ENCODE results near the gene NPNT. TPM values are rescaled to one million over a fixed set of nuclear protein-coding genes. Genes with fewer than 3 reads are reported as not detected.
"Not testable (repeated sequence)": the region's sequence is repeated elsewhere in the genome, so short reads cannot be mapped to it uniquely, and the experiment has no call there.

Gene NPNT
- total RNA-seq, 1 experiment from 2014 or later: 42.1 TPM

DNA sequence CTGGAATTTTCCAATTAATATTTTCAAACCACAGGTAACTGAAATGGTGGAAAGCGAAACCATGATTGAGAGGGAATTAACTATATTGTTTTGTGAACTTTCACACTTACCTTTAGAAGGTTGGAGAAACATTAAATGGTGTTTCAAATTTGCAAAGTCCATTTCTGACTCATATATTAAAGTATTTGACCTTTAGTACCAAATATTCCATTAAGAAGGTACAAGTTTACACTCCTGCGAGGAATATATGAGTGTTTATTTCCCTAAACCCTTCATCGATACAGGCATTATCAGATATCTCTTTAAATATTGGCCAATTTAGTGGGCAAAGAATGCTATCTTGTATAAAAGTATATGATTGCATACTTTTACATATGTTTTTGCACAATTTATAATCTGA, 44.1 kb upstream of the NPNT start:
- H3K4me3 ChIP-seq (ENCODE audit: low read depth, low read length): no peak overlapping the region
- no TSS peak for BruUV-seq (replicated peaks)

DNA sequence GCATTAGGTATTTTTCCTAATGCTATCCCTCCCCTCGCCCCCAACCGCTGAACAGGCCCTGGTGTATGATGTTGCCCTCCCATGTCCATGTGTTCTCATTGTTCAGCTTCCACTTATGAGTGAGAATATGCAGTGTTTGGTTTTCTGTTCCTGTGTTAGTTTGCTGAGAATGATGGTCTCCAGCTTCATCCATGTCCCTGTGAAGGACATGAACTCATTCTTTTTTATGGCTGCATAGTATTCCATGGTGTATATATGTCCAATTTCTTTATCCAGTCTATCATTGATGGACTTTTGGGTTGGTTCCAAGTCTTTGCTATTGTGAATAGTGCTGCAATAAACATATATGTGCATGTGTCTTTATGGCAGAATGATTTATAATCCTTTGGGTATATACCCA, 43.0 kb upstream of the NPNT start:
- H3K9me3 ChIP-seq; H3K9me3 Mint-ChIP-seq (ENCODE audit: unreplicated experiment); BruUV-seq (replicated peaks); CTCF ChIA-PET; H3K4me3 ChIP-seq (ENCODE audit: low read depth, low read length); intact Hi-C loops (cut with micrococcal nuclease; ENCODE audit: unreplicated experiment); H3K36me3 Mint-ChIP-seq (ENCODE audit: insufficient read depth, unreplicated experiment); POLR2A ChIA-PET; DNase-seq; H3K36me3 ChIP-seq (ENCODE audit: control insufficient read depth, insufficient read depth, low read length); H3K27me3 ChIP-seq (replicated peaks; ENCODE audit: control insufficient read depth, insufficient read depth, low read length); H3K27ac Mint-ChIP-seq (ENCODE audit: unreplicated experiment); H3K4me1 Mint-ChIP-seq (ENCODE audit: low read depth, unreplicated experiment); H3K27me3 Mint-ChIP-seq (ENCODE audit: insufficient read depth, unreplicated experiment); H3K4me3 Mint-ChIP-seq (ENCODE audit: unreplicated experiment): not testable (repeated sequence)
- H3K4me1 ChIP-seq: peaks cover 15% of the 10 kb centered on the region

More for the DNA sequence above, 44.1 kb upstream of the NPNT start:
- no peaks in the 10 kb centered on the region for H3K27me3 Mint-ChIP-seq (ENCODE audit: insufficient read depth, unreplicated experiment)
- no peak overlapping the region for H3K4me3 Mint-ChIP-seq (ENCODE audit: unreplicated experiment)
- Histone ChIP-seq H3K27me3 (replicated peaks; ENCODE audit: control insufficient read depth, insufficient read depth, low read length) (no peaks in the 10 kb centered on the region), H3K36me3 (ENCODE audit: control insufficient read depth, insufficient read depth, low read length) (no peaks in the 10 kb centered on the region), H3K4me1 (peaks cover 15% of the 10 kb centered on the region), H3K9me3 (no peaks in the 10 kb centered on the region)
- POLR2A ChIA-PET: no interaction called here
- TF ChIP-seq, protein P1, sequence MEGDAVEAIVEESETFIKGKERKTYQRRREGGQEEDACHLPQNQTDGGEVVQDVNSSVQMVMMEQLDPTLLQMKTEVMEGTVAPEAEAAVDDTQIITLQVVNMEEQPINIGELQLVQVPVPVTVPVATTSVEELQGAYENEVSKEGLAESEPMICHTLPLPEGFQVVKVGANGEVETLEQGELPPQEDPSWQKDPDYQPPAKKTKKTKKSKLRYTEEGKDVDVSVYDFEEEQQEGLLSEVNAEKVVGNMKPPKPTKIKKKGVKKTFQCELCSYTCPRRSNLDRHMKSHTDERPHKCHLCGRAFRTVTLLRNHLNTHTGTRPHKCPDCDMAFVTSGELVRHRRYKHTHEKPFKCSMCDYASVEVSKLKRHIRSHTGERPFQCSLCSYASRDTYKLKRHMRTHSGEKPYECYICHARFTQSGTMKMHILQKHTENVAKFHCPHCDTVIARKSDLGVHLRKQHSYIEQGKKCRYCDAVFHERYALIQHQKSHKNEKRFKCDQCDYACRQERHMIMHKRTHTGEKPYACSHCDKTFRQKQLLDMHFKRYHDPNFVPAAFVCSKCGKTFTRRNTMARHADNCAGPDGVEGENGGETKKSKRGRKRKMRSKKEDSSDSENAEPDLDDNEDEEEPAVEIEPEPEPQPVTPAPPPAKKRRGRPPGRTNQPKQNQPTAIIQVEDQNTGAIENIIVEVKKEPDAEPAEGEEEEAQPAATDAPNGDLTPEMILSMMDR (IDR thresholded peaks at IDR 0.05; ENCODE audit: insufficient read depth in 1 of 2, low read depth in 1 of 2, low read length in 1 of 2, severe bottlenecking in 1 of 2, unreplicated experiment in 1 of 2): no peak
- H3K9me3 Mint-ChIP-seq (ENCODE audit: unreplicated experiment): no peaks in the 10 kb centered on the region
- no peaks in the 10 kb centered on the region for H3K4me1 Mint-ChIP-seq (ENCODE audit: low read depth, unreplicated experiment)
- peaks cover 7% of the 10 kb centered on the region for H3K36me3 Mint-ChIP-seq (ENCODE audit: insufficient read depth, unreplicated experiment)
- CTCF ChIA-PET: no interaction called here
- intact Hi-C loops (cut with micrococcal nuclease; ENCODE audit: unreplicated experiment): no loop called here
- DNase-seq: no peak
- no peak overlapping the region for H3K27ac Mint-ChIP-seq (ENCODE audit: unreplicated experiment)

DNA sequence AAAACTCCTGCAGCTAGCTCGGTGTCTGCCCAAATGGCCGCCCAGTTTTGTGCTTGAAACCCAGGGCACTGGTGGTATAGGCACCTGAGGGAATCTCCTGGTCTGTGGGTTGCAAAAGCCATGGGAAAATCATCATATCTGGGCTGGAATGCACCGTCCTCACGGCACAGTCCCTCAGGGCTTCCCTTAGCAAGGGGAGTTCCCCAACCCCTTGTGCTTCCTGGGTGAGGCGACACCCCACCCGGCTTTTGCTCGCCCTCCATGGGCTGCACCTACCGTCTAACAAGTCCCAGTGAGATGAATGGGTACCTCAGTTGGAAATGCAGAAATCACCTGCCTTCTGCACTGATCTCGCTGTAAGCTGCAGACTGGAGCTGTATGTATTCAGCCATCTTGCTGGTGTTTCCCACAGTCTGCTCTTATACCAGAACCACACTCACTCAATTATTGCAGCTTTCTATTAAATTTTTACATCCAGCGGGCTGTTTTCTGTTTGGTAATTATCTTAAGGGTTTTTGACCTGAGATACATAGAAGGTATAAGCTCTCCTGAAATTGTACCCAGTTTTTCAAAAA, 36.7 kb upstream of the NPNT start:
- H3K27ac Mint-ChIP-seq (ENCODE audit: unreplicated experiment): no peak overlapping the region
- H3K9me3 Mint-ChIP-seq (ENCODE audit: unreplicated experiment): peaks cover 39% of the 10 kb centered on the region
- Histone ChIP-seq H3K4me3 (ENCODE audit: low read depth, low read length) (no peak overlapping the region), H3K9me3 (no peaks in the 10 kb centered on the region), H3K36me3 (ENCODE audit: control insufficient read depth, insufficient read depth, low read length) (no peaks in the 10 kb centered on the region), H3K4me1 (no peaks in the 10 kb centered on the region), H3K27me3 (replicated peaks; ENCODE audit: control insufficient read depth, insufficient read depth, low read length) (no peaks in the 10 kb centered on the region)
- H3K4me1 Mint-ChIP-seq (ENCODE audit: low read depth, unreplicated experiment): no peaks in the 10 kb centered on the region
- ChIA-PET CTCF (no interaction called here), POLR2A (no interaction called here)
- no peak overlapping the region for H3K4me3 Mint-ChIP-seq (ENCODE audit: unreplicated experiment)
- BruUV-seq (replicated peaks): no TSS peak
- TF ChIP-seq, protein P1 (IDR thresholded peaks at IDR 0.05; ENCODE audit: insufficient read depth in 1 of 2, low read depth in 1 of 2, low read length in 1 of 2, severe bottlenecking in 1 of 2, unreplicated experiment in 1 of 2): no peak
- peaks cover 3% of the 10 kb centered on the region for H3K27me3 Mint-ChIP-seq (ENCODE audit: insufficient read depth, unreplicated experiment)
- DNase-seq: no peak
- no peaks in the 10 kb centered on the region for H3K36me3 Mint-ChIP-seq (ENCODE audit: insufficient read depth, unreplicated experiment)
- intact Hi-C loops (cut with micrococcal nuclease; ENCODE audit: unreplicated experiment): no loop called here

DNA sequence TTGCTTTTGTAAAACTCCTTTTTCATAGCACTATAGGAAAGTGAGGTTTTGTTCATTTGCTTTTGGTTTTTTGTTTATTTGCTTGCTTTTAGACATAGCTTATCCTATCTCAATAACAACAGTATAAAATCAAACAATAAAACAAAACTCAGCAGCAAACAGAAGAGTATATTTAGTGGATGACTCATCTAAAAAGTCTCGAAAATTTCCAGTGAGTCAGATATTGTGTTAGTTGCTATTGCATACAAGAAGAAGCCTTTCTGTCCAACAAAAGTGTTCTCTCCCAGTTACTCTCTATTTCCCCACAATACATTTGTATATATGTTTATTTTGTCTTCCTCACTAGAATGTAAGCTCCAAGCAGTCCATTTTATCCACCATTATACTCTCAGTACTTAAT, 36.0 kb upstream of the NPNT start:
- no TSS peak for BruUV-seq (replicated peaks)
- CTCF ChIA-PET: no interaction called here
- Histone ChIP-seq H3K36me3 (ENCODE audit: control insufficient read depth, insufficient read depth, low read length) (no peaks in the 10 kb centered on the region), H3K4me1 (no peaks in the 10 kb centered on the region), H3K9me3 (no peaks in the 10 kb centered on the region), H3K27me3 (replicated peaks; ENCODE audit: control insufficient read depth, insufficient read depth, low read length) (no peaks in the 10 kb centered on the region), H3K4me3 (ENCODE audit: low read depth, low read length) (no peak overlapping the region)
- H3K36me3 Mint-ChIP-seq (ENCODE audit: insufficient read depth, unreplicated experiment): no peaks in the 10 kb centered on the region
- intact Hi-C loops (cut with micrococcal nuclease; ENCODE audit: unreplicated experiment): no loop called here
- no peak overlapping the region for H3K4me3 Mint-ChIP-seq (ENCODE audit: unreplicated experiment)
- peaks cover 3% of the 10 kb centered on the region for H3K27me3 Mint-ChIP-seq (ENCODE audit: insufficient read depth, unreplicated experiment)
- no peak overlapping the region for H3K27ac Mint-ChIP-seq (ENCODE audit: unreplicated experiment)
- TF ChIP-seq, protein P1 (IDR thresholded peaks at IDR 0.05; ENCODE audit: insufficient read depth in 1 of 2, low read depth in 1 of 2, low read length in 1 of 2, severe bottlenecking in 1 of 2, unreplicated experiment in 1 of 2): no peak
- peaks cover 39% of the 10 kb centered on the region for H3K9me3 Mint-ChIP-seq (ENCODE audit: unreplicated experiment)
- no peaks in the 10 kb centered on the region for H3K4me1 Mint-ChIP-seq (ENCODE audit: low read depth, unreplicated experiment)
- no peak for DNase-seq
- POLR2A ChIA-PET: no interaction called here

Data from Caco-2 (cell line).